ENCODE results near the gene TK2. TPM values are rescaled to one million over a fixed set of nuclear protein-coding genes. Genes with fewer than 3 reads are reported as not detected.
A peak's percentile ranks its signal among the peaks of the same experiment; 100 is the strongest.

TK2 gene
- total RNA-seq, 1 donor from 2014 or later, result 33.2 TPM

- no peak for TF ChIP-seq CTCF (IDR thresholded peaks at IDR 0.05)
- DNase-seq (ENCODE audit: extremely low spot score, unreplicated experiment), result no peak
- Mint-ChIP-seq H3K27ac (ENCODE audit: unreplicated experiment) (peak overlapping the region; percentile 92), H3K36me3 (ENCODE audit: unreplicated experiment) (peaks cover 13% of the 10 kb centered on the region), H3K9me3 (ENCODE audit: unreplicated experiment) (no peaks in the 10 kb centered on the region), H3K4me1 (ENCODE audit: unreplicated experiment) (peaks cover 68% of the 10 kb centered on the region), H3K27me3 (ENCODE audit: unreplicated experiment) (no peaks in the 10 kb centered on the region), H3K4me3 (ENCODE audit: unreplicated experiment) (no peak overlapping the region)
These were observed 36.7 kb downstream of the TK2 start for GRCh38 chr16:66513111-66513723.

- no peak for TF ChIP-seq CTCF (IDR thresholded peaks at IDR 0.05)
- H3K4me1 Mint-ChIP-seq (ENCODE audit: unreplicated experiment), result peaks cover 70% of the 10 kb centered on the region
- peaks cover 13% of the 10 kb centered on the region for H3K36me3 Mint-ChIP-seq (ENCODE audit: unreplicated experiment)
- no peaks in the 10 kb centered on the region for H3K9me3 Mint-ChIP-seq (ENCODE audit: unreplicated experiment)
- no peaks in the 10 kb centered on the region for H3K27me3 Mint-ChIP-seq (ENCODE audit: unreplicated experiment)
- peak overlapping the region; percentile 92 for H3K27ac Mint-ChIP-seq (ENCODE audit: unreplicated experiment)
- H3K4me3 Mint-ChIP-seq (ENCODE audit: unreplicated experiment), result no peak overlapping the region
- DNase-seq (ENCODE audit: extremely low spot score, unreplicated experiment), result no peak
These were observed 37.4 kb downstream of the TK2 start for GRCh38 chr16:66512272-66513110.

GRCh38 chr16:66511602-66512271 lies 38.2 kb downstream of the TK2 start:
- Mint-ChIP-seq H3K27me3 (ENCODE audit: unreplicated experiment) (no peaks in the 10 kb centered on the region), H3K27ac (ENCODE audit: unreplicated experiment) (peak overlapping the region; percentile 92), H3K36me3 (ENCODE audit: unreplicated experiment) (peaks cover 15% of the 10 kb centered on the region), H3K9me3 (ENCODE audit: unreplicated experiment) (no peaks in the 10 kb centered on the region), H3K4me1 (ENCODE audit: unreplicated experiment) (peaks cover 67% of the 10 kb centered on the region), H3K4me3 (ENCODE audit: unreplicated experiment) (peak overlapping the region; percentile 36)
- TF ChIP-seq CTCF (IDR thresholded peaks at IDR 0.05), result no peak
- no peak for DNase-seq (ENCODE audit: extremely low spot score, unreplicated experiment)

- no peak for TF ChIP-seq CTCF (IDR thresholded peaks at IDR 0.05)
- Mint-ChIP-seq H3K4me3 (ENCODE audit: unreplicated experiment) (no peak overlapping the region), H3K27me3 (ENCODE audit: unreplicated experiment) (no peaks in the 10 kb centered on the region), H3K4me1 (ENCODE audit: unreplicated experiment) (peaks cover 59% of the 10 kb centered on the region), H3K36me3 (ENCODE audit: unreplicated experiment) (peaks cover 15% of the 10 kb centered on the region), H3K9me3 (ENCODE audit: unreplicated experiment) (no peaks in the 10 kb centered on the region), H3K27ac (ENCODE audit: unreplicated experiment) (peak overlapping the region; percentile 92)
- no peak for DNase-seq (ENCODE audit: extremely low spot score, unreplicated experiment)
These were observed 39.0 kb downstream of the TK2 start for GRCh38 chr16:66510711-66511601.

All from osteocyte (in vitro differentiated cells).